Measurements from ENCODE around the gene CALCOCO2.
A peak's percentile ranks its signal among the peaks of the same experiment; 100 is the strongest.

Gene CALCOCO2

DNA sequence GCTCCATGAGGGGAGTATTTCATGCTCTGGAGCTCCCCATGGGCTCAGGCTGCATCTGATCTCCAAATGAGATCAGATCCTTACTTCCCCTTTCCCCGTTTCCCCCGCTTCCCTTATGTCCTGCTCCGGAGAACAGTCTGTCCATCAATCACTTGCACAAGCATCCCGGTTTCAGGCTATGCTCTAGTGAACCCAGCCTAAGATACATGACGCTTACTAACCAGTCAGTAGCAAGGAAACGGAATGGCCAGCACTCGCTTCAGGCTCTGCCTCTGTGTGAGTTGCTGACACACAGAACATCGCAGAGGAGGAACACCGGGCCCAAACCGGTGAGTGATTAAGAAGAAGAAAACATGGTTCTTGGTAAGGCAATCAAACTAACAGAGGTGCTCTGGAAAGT, 52.3 kb downstream of the CALCOCO2 start:
- Histone ChIP-seq H3K9me3 (ENCODE audit: control insufficient read depth, low read length) (no peaks in the 10 kb centered on the region), H3K4me1 (no peaks in the 10 kb centered on the region), H3K79me2 (no peaks in the 10 kb centered on the region), H3K9ac (no peak overlapping the region), H3K4me2 (ENCODE audit: low read length) (no peak overlapping the region), H3K4me3 (ENCODE audit: low read depth, low read length) (no peak overlapping the region), H3K27ac (no peak overlapping the region), H2AFZ (peak overlapping the region; percentile 40), H3K36me3 (ENCODE audit: control insufficient read depth, insufficient read depth, low read length) (no peaks in the 10 kb centered on the region), H3K27me3 (ENCODE audit: control insufficient read depth, insufficient read depth, low read length) (no peaks in the 10 kb centered on the region)
- TF ChIP-seq, protein P1, sequence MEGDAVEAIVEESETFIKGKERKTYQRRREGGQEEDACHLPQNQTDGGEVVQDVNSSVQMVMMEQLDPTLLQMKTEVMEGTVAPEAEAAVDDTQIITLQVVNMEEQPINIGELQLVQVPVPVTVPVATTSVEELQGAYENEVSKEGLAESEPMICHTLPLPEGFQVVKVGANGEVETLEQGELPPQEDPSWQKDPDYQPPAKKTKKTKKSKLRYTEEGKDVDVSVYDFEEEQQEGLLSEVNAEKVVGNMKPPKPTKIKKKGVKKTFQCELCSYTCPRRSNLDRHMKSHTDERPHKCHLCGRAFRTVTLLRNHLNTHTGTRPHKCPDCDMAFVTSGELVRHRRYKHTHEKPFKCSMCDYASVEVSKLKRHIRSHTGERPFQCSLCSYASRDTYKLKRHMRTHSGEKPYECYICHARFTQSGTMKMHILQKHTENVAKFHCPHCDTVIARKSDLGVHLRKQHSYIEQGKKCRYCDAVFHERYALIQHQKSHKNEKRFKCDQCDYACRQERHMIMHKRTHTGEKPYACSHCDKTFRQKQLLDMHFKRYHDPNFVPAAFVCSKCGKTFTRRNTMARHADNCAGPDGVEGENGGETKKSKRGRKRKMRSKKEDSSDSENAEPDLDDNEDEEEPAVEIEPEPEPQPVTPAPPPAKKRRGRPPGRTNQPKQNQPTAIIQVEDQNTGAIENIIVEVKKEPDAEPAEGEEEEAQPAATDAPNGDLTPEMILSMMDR (IDR thresholded peaks at IDR 0.05): no peak

DNA sequence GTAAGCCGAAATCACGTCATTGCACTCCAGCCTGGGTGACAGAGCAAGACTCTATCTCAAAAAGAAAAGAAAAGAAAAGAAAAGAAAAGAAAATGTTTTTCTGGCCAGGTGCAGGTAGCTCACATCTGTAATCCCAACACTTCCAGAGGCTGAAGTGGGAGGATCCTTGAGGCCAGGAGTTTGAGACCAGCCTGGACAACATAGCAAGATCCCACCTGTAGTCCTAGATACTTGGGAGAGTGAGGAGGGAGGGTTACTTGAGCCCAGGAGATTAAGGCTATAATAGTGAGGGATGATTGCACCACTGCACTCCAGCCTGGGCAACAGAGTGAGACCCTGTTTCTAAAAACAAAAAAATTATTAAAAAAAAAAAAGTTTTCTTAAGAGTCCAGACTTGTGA, 59.3 kb downstream of the CALCOCO2 start:
- H3K79me2 ChIP-seq: no peaks in the 10 kb centered on the region
- no peaks in the 10 kb centered on the region for H3K36me3 ChIP-seq (ENCODE audit: control insufficient read depth, insufficient read depth, low read length)
- no peak overlapping the region for H2AFZ ChIP-seq
- no peaks in the 10 kb centered on the region for H3K27me3 ChIP-seq (ENCODE audit: control insufficient read depth, insufficient read depth, low read length)
- TF ChIP-seq, protein P1 (IDR thresholded peaks at IDR 0.05): no peak
- H3K4me1 ChIP-seq: no peaks in the 10 kb centered on the region
- no peak overlapping the region for H3K4me3 ChIP-seq (ENCODE audit: low read depth, low read length)
- H3K27ac ChIP-seq: no peak overlapping the region
- H3K9ac ChIP-seq: no peak overlapping the region
- no peak overlapping the region for H3K4me2 ChIP-seq (ENCODE audit: low read length)
- H3K9me3 ChIP-seq (ENCODE audit: control insufficient read depth, low read length): no peaks in the 10 kb centered on the region

DNA sequence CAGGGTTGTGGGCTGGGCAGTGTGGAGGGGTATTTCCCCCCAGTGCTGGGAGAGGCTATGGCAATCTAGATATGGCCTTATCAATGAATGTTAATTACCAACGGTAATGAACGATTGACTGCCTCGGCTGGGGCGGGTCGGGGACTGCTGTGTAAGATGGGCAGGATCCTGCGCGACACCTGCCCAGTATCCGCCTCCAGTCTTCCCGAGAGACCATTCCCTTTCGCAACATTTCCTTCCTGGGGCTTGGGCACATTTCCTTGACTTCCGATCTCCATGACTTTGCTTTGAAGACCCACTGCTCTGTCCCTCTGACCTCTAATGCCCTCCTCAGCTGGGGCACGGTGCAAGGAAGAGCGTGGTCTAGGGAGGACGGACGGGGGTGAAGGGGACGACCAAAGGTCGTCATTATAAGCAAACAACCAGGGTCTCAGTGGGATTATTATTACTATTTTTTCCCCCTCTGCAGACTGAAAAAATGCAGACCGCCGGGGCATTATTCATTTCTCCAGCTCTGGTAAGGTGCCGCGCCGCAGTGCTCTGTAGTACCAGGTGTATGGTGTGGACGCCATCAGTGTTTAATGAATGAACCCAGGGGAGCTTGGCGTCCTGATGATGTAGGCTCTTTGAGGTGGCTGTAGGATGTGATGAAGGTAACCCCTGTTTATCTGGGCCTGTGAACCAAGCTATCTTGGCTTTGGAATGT, 62.3 kb downstream of the CALCOCO2 start:
- no peaks in the 10 kb centered on the region for H3K27me3 ChIP-seq (ENCODE audit: control insufficient read depth, insufficient read depth, low read length)
- no peaks in the 10 kb centered on the region for H3K36me3 ChIP-seq (ENCODE audit: control insufficient read depth, insufficient read depth, low read length)
- H3K4me2 ChIP-seq (ENCODE audit: low read length): peak overlapping the region; percentile 92
- peak overlapping the region; percentile 68 for H3K27ac ChIP-seq
- H3K4me3 ChIP-seq (ENCODE audit: low read depth, low read length): peak overlapping the region; percentile 92
- TF ChIP-seq, protein P1 (IDR thresholded peaks at IDR 0.05): no peak
- no peaks in the 10 kb centered on the region for H3K4me1 ChIP-seq
- peak overlapping the region; percentile 49 for H3K9ac ChIP-seq
- H3K79me2 ChIP-seq: no peaks in the 10 kb centered on the region
- H3K9me3 ChIP-seq (ENCODE audit: control insufficient read depth, low read length): no peaks in the 10 kb centered on the region
- H2AFZ ChIP-seq: peak overlapping the region; percentile 74

DNA sequence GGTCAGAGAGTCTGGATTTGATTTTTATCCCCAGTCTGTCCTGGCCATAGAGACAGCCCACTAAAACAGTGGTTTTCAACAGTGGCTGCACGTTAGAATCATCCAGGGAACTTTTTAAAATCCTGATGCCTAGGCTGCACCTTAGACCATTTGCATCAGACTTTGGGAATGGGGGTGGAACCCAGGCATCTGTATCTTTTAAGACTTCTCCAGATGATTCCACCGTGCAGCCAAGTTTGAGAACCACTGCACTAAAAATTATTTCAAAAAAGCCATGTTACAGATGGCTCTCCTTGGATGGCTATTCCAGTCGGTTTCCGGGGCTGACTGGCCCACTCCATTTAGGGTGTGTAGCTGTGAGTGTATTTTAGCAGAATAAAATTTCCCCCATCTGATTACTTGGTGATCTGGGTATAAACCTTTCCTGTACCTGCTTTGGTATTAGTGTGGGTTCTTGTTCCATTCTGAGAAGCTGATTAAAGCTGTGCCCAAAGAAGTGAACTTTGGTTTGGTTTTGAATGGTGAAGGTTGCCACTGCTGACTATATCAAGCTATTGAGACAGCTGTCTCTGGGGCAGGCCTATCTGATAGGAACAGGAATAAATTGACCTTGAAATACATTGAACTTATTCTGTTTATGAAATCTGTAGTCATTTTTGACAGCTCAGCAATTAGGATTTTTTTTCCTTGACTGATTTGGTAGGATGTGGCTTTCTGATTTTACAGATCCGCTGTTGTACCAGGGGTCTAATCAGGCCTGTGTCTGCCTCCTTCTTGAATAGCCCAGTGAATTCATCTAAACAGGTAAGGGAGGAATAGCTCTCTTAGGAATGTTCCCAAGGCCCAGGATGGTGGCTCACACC, 63.0 kb downstream of the CALCOCO2 start:
- no peaks in the 10 kb centered on the region for H3K79me2 ChIP-seq
- no peak overlapping the region for H2AFZ ChIP-seq
- H3K9ac ChIP-seq: no peak overlapping the region
- no peaks in the 10 kb centered on the region for H3K36me3 ChIP-seq (ENCODE audit: control insufficient read depth, insufficient read depth, low read length)
- H3K4me3 ChIP-seq (ENCODE audit: low read depth, low read length): peak overlapping the region; percentile 92
- H3K27ac ChIP-seq: no peak overlapping the region
- no peaks in the 10 kb centered on the region for H3K4me1 ChIP-seq
- no peaks in the 10 kb centered on the region for H3K9me3 ChIP-seq (ENCODE audit: control insufficient read depth, low read length)
- no peaks in the 10 kb centered on the region for H3K27me3 ChIP-seq (ENCODE audit: control insufficient read depth, insufficient read depth, low read length)
- TF ChIP-seq, protein P1 (IDR thresholded peaks at IDR 0.05): no peak
- H3K4me2 ChIP-seq (ENCODE audit: low read length): peak overlapping the region; percentile 92
